Measurements from ENCODE around the gene NTSR2. TPM values are rescaled to one million over a fixed set of nuclear protein-coding genes. Genes with fewer than 3 reads are reported as not detected.

The NTSR2 gene
- total RNA-seq, 2 donors from 2014 or later, result not detected

GRCh38 chr2:11611251-11611650 is 58.7 kb downstream of the NTSR2 start:
- Histone ChIP-seq H3K27ac (no peak overlapping the region), H3K27me3 (no peaks in the 10 kb centered on the region), H3K9me3 (no peaks in the 10 kb centered on the region), H3K9ac (ENCODE audit: low read depth in 2 of 2, low read length in 2 of 2) (no peak overlapping the region), H3K36me3 (no peaks in the 10 kb centered on the region), H3K4me1 (no peaks in the 10 kb centered on the region), H3K4me3 (no peak overlapping the region)
- intact Hi-C loops (cut with DNase I), result no loop called here
- no peak for TF ChIP-seq CTCF (IDR thresholded peaks at IDR 0.05)
- DNase-seq, result no peak

- Histone ChIP-seq H3K9me3 (no peaks in the 10 kb centered on the region), H3K36me3 (no peaks in the 10 kb centered on the region), H3K27me3 (no peaks in the 10 kb centered on the region), H3K27ac (no peak overlapping the region), H3K9ac (ENCODE audit: low read depth in 2 of 2, low read length in 2 of 2) (no peak overlapping the region), H3K4me3 (no peak overlapping the region), H3K4me1 (no peaks in the 10 kb centered on the region)
- DNase-seq, result no peak
- no peak for TF ChIP-seq CTCF (IDR thresholded peaks at IDR 0.05)
- intact Hi-C loops (cut with DNase I), result no loop called here
These were observed 59.3 kb downstream of the NTSR2 start for GRCh38 chr2:11610624-11611242.

Other genes starting within 250 kb of the NTSR2 start
- gene E2F6, start 204.0 kb downstream of the NTSR2 start, total RNA-seq, result 1 to 10 TPM; 6.6 TPM
- gene GREB1, start 136.2 kb downstream of the NTSR2 start, total RNA-seq, result 1 to 10 TPM in 1 of 2 donors, under 1 TPM in 1; 0.77 to 1.1 TPM
- 10 to 100 TPM; 17.3 to 45.7 TPM for gene LPIN1, start 76.4 kb upstream of the NTSR2 start, total RNA-seq